Stimulated activated CD8-positive, alpha-beta memory T cell treated with anti-CD3 and anti-CD28 coated beads, Interleukin-4, amount 100 ng/mL, for 4 hours (primary cell): ENCODE results near the gene SLC22A31.

Experiments used
- DNase-seq, 2 donors: peaks; one replicate each; pipeline ENCODE4 v3.0.0-alpha.2; 2020; ENCODE audit warnings: low read depth in 2 of 2, low spot score in 1 of 2

SLC22A31 gene

GRCh38 chr16:89217138-89217387, 16.7 kb upstream of the SLC22A31 start:
- DNase-seq = no peak

- DNase-seq = peak; percentile 71 to 75
These were observed 16.2 kb upstream of the SLC22A31 start for GRCh38 chr16:89216315-89217137.

GRCh38 chr16:89210904-89211515, 10.7 kb upstream of the SLC22A31 start:
- DNase-seq = no peak

GRCh38 chr16:89210165-89210903, 10.0 kb upstream of the SLC22A31 start:
- no peak for DNase-seq

- no peak for DNase-seq
These were observed 9.2 kb upstream of the SLC22A31 start for GRCh38 chr16:89209522-89210044.

GRCh38 chr16:89207993-89208392, 7.7 kb upstream of the SLC22A31 start:
- no peak for DNase-seq

GRCh38 chr16:89202422-89203215, 2.3 kb upstream of the SLC22A31 start:
- no peak for DNase-seq

- DNase-seq = peak; percentile 47 to 50
These were observed 1.4 kb upstream of the SLC22A31 start for GRCh38 chr16:89201439-89202377.

- no peak for DNase-seq
These were observed 594 bp upstream of the SLC22A31 start for GRCh38 chr16:89200850-89201411.

- no peak for DNase-seq
These were observed 855 bp downstream of the SLC22A31 start for GRCh38 chr16:89199241-89200123.

- DNase-seq = no peak
These were observed 1.7 kb downstream of the SLC22A31 start for GRCh38 chr16:89198417-89199240.

- no peak for DNase-seq
These were observed 2.5 kb downstream of the SLC22A31 start for GRCh38 chr16:89197633-89198416.

- no peak for DNase-seq
These were observed 3.2 kb downstream of the SLC22A31 start for GRCh38 chr16:89197033-89197632.

- no peak for DNase-seq
These were observed 4.7 kb downstream of the SLC22A31 start for GRCh38 chr16:89195521-89196171.

GRCh38 chr16:89194340-89195311, 5.7 kb downstream of the SLC22A31 start:
- no peak for DNase-seq
